HG03135 (cell line): ENCODE results near the gene HPS1.
"Not testable (repeated sequence)": the region's sequence is repeated elsewhere in the genome, so short reads cannot be mapped to it uniquely, and the experiment has no call there.

ENCODE experiments used
- ATAC-seq: cut with Tn5 transposase; IDR thresholded peaks from one replicate; pipeline ENCODE4 v1.9.1; 2021; ENCODE audit warnings: mild to moderate bottlenecking, moderate library complexity; ENCODE audit not compliant: unreplicated experiment

HPS1 gene

GRCh38 chr10:98396096-98397063 is 50.4 kb downstream of the HPS1 start:
- ATAC-seq: no peak

GRCh38 chr10:98394851-98395440 is 51.8 kb downstream of the HPS1 start:
- no peak for ATAC-seq

DNA sequence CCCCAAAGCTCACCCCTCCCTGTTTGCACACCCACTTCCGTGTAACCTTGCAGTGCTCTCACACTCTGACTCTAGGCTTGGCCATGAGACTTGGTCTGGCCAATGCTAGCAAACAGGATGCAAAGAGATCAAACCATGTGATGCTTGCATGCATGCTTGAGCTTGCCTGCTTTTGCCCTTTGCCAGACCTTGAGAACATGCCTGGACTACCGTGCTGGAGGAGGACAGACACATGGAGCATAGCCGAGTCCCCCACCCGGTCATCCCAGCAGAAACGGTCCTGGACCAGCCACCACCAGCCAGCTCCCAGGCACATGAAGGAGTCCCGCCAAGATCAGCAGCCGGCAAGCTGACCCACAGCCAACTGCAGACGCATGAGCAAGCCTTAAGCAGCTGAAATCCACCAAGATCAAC is 55.1 kb downstream of the HPS1 start:
- ATAC-seq: no peak

- ATAC-seq: no peak
Measured at GRCh38 chr10:98391065-98391464, 55.7 kb downstream of the HPS1 start.

DNA sequence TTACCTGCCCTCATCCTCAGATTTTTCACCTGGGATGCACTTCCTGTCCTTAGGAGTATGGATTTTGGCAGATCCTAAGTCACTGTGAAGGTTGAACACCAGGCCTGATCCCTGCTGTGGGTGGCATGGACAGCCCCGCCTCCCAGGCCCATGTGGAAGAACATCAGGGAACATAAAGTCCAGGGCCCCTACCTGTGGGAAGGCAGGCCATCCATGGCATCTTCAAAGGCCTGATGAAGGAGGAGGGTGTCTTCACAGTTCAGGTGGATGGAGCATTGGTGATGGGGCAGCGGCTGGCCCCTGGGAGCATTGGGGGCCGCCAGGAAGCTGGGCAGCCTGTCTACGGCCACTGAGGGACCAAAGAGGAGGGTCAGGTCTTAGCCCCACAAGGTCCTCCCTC is 56.3 kb downstream of the HPS1 start:
- no peak for ATAC-seq

DNA sequence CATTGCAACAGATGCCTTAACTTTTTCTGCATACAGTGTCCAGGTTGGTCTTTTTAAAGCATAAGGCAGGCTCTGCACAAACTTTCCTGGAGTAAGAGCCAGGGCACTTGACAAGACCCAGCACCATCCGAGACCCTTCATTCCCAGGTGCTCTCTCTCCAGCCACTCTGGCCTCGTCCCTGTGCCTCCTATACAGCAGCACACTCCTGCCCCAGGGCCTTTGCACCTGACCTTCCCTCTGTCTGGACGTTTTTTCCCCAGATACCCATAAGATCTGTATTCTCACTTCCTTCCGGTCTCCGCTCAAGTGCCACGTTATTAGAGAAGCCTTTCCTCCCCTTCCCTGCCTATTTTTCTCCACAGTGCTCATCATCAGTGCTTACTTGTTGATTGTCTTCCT is 57.3 kb downstream of the HPS1 start:
- no peak for ATAC-seq

- ATAC-seq: no peak
Measured at GRCh38 chr10:98388101-98388655, 58.6 kb downstream of the HPS1 start.

DNA sequence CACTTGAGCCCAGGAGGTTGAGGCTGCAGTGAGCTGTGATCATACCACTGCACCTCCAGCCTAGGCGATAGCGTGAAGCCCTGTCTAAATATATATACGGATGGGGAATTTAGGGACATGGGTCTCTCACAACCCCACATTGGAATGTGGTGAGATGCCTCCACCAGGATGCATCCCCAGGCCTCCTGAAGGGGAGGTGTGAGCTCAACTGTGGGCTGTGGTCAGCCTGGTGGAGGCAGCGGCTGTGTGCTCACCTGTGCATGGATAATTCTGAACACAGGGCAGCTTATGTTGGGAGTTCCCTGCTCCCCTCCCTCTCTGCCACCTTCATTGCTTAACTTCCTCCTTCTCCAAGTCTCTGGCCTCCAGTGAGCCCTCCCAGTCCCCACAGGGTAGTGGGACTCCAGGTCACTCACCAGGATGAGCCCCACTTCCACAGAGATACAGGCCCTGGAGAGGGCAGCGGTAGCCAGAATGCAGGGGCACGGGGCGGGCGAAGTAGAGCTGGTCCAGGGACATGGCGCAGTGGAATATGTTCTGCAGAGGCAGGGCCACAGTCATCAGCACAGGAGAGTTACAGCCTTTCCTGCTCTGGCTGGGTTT is 62.1 kb downstream of the HPS1 start:
- ATAC-seq: no peak

- ATAC-seq: no peak
Measured at GRCh38 chr10:98383869-98384268, 62.9 kb downstream of the HPS1 start.

GRCh38 chr10:98383134-98383667 is 63.5 kb downstream of the HPS1 start:
- not testable (repeated sequence) for ATAC-seq

GRCh38 chr10:98382691-98383101 is 64.0 kb downstream of the HPS1 start:
- no peak for ATAC-seq

- ATAC-seq: no peak
Measured at GRCh38 chr10:98380493-98381339, 66.0 kb downstream of the HPS1 start.

DNA sequence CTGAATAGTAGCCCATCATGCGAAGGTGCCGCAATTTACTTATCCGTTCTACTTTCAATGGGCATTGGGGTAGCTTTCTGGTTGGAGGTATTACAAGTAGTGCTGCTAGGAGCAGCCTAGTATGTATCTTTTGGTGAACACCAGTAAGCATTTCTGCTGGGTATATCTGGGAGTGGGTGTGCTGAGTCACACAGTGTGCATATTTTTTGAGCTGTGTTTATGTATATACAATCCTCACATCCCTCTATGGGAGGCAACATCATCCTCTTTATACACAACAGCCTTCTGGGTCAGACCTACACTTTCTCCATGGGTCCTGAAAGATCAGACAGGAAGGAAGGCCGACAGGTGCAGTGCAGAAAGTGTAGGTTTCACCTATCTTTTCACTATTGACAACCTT is 68.0 kb downstream of the HPS1 start:
- ATAC-seq: no peak

GRCh38 chr10:98377536-98377935 is 69.2 kb downstream of the HPS1 start:
- no peak for ATAC-seq

DNA sequence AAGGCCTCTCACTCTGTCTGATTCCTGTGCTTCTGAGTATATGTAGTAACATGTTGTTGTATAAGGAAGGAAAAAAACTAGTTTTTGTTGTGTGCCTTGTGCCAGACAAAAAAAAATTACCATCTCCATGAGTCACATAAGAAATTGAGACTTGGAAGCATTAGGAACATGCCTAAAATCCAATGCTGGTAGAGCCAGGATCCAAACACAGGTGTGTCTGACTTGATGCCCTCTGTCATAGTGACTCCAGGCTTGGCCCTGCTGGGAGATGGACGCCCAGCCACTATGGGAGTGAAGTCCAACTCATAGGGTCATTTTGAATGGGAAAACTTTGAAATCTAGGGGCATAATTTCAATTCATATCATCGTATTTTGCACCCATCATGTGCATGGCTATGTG is 69.7 kb downstream of the HPS1 start:
- no peak for ATAC-seq

- ATAC-seq: no peak
Measured at GRCh38 chr10:98376485-98376884, 70.2 kb downstream of the HPS1 start.

DNA sequence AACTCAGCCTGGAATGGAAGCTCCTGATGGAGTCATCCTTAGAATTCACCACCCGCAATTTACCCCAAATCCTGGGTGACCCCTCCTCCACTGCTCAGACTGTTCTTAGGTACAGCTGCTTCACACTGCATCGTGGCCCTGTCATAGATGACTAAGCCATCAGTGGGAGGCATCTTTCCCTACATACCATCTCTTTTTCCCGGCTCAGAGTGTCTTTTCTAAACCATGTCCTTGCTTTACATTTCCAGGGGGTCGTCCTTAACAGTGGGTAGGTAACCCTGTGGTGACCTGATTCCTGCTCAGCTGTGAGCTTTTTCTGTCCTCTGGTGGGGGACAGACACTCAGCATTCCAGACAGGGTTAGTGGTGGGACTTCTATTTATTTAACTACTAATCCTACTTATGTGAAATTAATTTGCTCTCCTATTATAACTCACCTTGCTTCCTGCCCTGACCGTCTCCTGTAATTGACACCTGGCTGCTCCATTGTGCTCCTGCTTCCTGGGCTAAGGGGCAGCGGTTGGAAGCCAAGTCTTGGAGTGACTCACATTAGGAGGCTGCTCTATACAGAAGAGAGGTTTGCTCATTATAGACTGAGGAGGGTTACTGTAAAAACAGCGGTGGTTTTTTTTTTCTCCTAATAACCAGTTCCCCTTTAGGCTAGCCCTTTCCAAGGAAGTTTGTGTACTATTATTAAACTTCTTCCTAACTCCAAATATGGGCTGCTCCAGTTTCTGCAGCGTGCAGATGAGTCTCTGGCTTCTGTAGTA is 72.3 kb downstream of the HPS1 start:
- ATAC-seq: no peak

DNA sequence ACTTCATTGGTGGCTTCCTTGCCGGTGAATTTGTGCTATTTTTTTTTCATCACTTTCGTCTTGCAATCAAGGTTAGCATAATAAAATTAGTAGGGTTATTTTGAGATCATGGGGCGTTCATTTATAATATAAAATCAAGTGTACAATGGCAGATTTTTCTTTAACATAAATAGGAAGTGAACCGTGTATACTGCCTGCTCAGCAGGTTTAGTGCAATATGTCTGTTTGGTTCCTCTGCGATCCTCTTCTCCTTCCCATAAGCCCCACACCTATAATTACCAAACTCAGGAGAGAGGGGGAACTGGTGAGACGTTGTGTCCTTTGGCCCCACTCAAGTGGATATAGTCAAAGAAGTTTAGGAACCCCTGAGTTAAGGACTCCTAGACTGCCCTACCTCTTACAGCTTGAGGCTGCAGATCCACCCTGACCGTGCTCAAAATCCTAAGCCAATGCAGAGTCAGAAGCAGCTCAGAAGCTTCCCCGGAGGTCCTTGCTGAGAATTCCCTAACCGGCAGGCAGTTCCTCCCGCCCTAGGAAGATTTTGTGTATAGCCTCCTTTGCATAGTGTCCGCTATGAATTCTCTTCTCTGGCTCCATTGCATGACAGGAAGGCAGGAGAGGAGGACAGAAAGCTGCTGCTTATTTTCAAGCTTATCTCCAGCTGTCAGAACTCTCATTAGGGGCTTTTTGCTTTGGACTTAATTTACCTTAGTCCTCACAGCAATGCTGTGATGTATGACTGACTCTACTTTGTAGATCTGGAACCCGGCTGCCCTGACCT is 73.3 kb downstream of the HPS1 start:
- no peak for ATAC-seq
